Left renal pelvis (tissue), 4 donors: ENCODE measurements around the gene EPHB1. TPM values are rescaled to one million over a fixed set of nuclear protein-coding genes. Genes with fewer than 3 reads are reported as not detected.

Source experiments
- DNase-seq, 4 donors: peaks; one replicate each; pipeline ENCODE4 v3.0.0-alpha.2; 2013; ENCODE audit warnings: low read depth in 4 of 4, low spot score in 3 of 4
- polyA plus RNA-seq, 4 donors: library from polyadenylated mRNA; unstranded; fragments of 120-200 nt; gene quantifications; one replicate each; pipeline ENCODE4 v1.2.1, GENCODE V29; 2013; ENCODE audit not compliant: insufficient read length in 4 of 4

EPHB1 gene
- polyA plus RNA-seq, 4 donors: 3.6 to 5.8 (median 5.4) TPM

- DNase-seq: no peak
Observed at GRCh38 chr3:135170732-135171131, 375.7 kb downstream of the EPHB1 start.

GRCh38 chr3:135172191-135172869 lies 377.3 kb downstream of the EPHB1 start:
- no peak for DNase-seq

GRCh38 chr3:135175728-135176277 lies 380.7 kb downstream of the EPHB1 start:
- no peak for DNase-seq

GRCh38 chr3:135176881-135177280 lies 381.8 kb downstream of the EPHB1 start:
- no peak for DNase-seq

GRCh38 chr3:135178566-135178965 lies 383.5 kb downstream of the EPHB1 start:
- no peak for DNase-seq

GRCh38 chr3:135181408-135181807 lies 386.3 kb downstream of the EPHB1 start:
- no peak for DNase-seq

GRCh38 chr3:135182364-135182998 lies 387.4 kb downstream of the EPHB1 start:
- DNase-seq: peak in 1 of 4 donors; percentile 2

- DNase-seq: no peak
Observed at GRCh38 chr3:135190658-135191057, 395.6 kb downstream of the EPHB1 start.

- DNase-seq: no peak
Observed at GRCh38 chr3:135191708-135192107, 396.6 kb downstream of the EPHB1 start.

GRCh38 chr3:135192929-135193328 lies 397.9 kb downstream of the EPHB1 start:
- no peak for DNase-seq

- DNase-seq: no peak
Observed at GRCh38 chr3:135197246-135197645, 402.2 kb downstream of the EPHB1 start.

GRCh38 chr3:135197856-135198255 lies 402.8 kb downstream of the EPHB1 start:
- no peak for DNase-seq

- DNase-seq: no peak
Observed at GRCh38 chr3:135199137-135199536, 404.1 kb downstream of the EPHB1 start.

- DNase-seq: no peak
Observed at GRCh38 chr3:135203026-135203425, 408.0 kb downstream of the EPHB1 start.

GRCh38 chr3:135213213-135213612 lies 418.2 kb downstream of the EPHB1 start:
- DNase-seq: no peak

GRCh38 chr3:135213822-135214221 lies 418.8 kb downstream of the EPHB1 start:
- no peak for DNase-seq

GRCh38 chr3:135214400-135214799 lies 419.3 kb downstream of the EPHB1 start:
- no peak for DNase-seq

GRCh38 chr3:135215516-135215915 lies 420.5 kb downstream of the EPHB1 start:
- DNase-seq: no peak

- DNase-seq: no peak
Observed at GRCh38 chr3:135216659-135217058, 421.6 kb downstream of the EPHB1 start.

GRCh38 chr3:135217730-135218129 lies 422.7 kb downstream of the EPHB1 start:
- no peak for DNase-seq

- peak in 1 of 4 donors; percentile 21 for DNase-seq
Observed at GRCh38 chr3:135218304-135218703, 423.2 kb downstream of the EPHB1 start.

GRCh38 chr3:135218782-135219181 lies 423.7 kb downstream of the EPHB1 start:
- DNase-seq: no peak
